Activated naive CD4-positive, alpha-beta T cell treated with anti-CD3 and anti-CD28 coated beads for 36 hours (primary cell): ENCODE measurements around the gene NSMF. TPM values are rescaled to one million over a fixed set of nuclear protein-coding genes. Genes with fewer than 3 reads are reported as not detected.

Experiments used
- CTCF ChIA-PET: fragments of 350-600 bp; sonication (Branson Sonifier 250); formaldehyde crosslinking; loops from one replicate; lab custom pipeline; 2021; ENCODE audit warnings: antibody characterized with exemption; lab: Charles Lee
- DNase-seq: peaks from one replicate; pipeline ENCODE4 v3.0.0-alpha.2; 2020
- H3K27ac Mint-ChIP-seq: one replicate; pipeline ENCODE4 v1.8.0; 2021; ENCODE audit warnings: mild to moderate bottlenecking, mixed read lengths
- H3K27me3 Mint-ChIP-seq: one replicate; pipeline ENCODE4 v1.8.0; 2021; ENCODE audit warnings: low read depth, mixed read lengths
- H3K36me3 Mint-ChIP-seq: one replicate; pipeline ENCODE4 v1.8.0; 2021; ENCODE audit warnings: low read depth, mixed read lengths
- H3K4me1 Mint-ChIP-seq: one replicate; pipeline ENCODE4 v1.8.0; 2021; ENCODE audit warnings: low read depth, mixed read lengths
- H3K4me3 Mint-ChIP-seq: one replicate; pipeline ENCODE4 v1.8.0; 2021; ENCODE audit warnings: mild to moderate bottlenecking, moderate library complexity, mixed read lengths
- H3K9me3 Mint-ChIP-seq: one replicate; pipeline ENCODE4 v1.8.0; 2021; ENCODE audit warnings: mixed read lengths
- intact Hi-C: fragments of 100-400 bp; cut with micrococcal nuclease; formaldehyde crosslinking; loops from one replicate; pipeline ENCODE4 v1.15.1; 2023
- total RNA-seq, 2 experiments: library from RNA; stranded (reverse); gene quantifications; one replicate each; pipeline ENCODE4 v1.2.3, GENCODE V29; 2021

NSMF gene
- total RNA-seq, 2 experiments from 2014 or later = 33.2 to 35.7 TPM

DNA sequence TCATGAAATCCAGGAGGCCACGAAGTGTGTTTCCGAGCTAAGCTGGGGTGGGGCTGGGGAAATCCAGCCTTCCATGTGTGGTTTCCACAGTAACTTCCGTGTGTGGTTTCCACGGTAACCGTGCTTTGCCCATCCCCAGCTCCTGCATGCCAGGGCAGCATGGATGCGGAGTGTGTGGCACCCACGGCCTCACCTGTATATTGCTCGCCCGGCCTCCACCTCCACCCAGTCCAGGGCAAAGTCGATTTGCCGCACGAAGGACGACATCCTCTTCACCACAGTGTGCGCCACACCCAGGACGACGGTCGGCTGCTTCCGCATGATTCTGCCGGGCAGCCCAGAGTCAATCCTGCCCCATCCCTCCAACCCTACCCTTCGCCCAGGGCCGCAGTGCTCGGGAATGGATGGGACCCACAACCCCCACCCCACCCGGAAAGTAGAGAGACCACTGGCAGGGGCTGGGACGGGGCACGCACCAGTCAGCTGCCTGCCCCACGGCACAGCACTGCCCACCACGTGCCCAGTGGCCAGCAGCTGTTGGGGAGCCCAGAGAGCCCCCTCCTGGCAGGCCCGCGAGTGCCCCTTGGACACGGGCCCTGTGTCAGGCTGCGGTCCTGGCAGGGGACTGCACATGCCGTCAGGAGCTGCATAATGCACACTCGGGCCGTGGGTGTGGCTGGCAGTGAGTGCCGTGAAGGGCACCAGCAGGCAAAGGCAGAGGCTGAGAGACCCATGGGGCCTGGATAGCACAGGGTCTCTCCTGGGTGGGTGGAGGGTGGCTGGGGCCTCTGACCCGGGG lies 39.0 kb upstream of the NSMF start:
- H3K36me3 Mint-ChIP-seq = peaks cover 7% of the 10 kb centered on the region
- H3K9me3 Mint-ChIP-seq = peaks cover 7% of the 10 kb centered on the region
- peaks cover 8% of the 10 kb centered on the region for H3K4me1 Mint-ChIP-seq
- DNase-seq = no peak
- CTCF ChIA-PET = no interaction called here
- no peak overlapping the region for H3K27ac Mint-ChIP-seq
- intact Hi-C loops = no loop called here
- no peaks in the 10 kb centered on the region for H3K27me3 Mint-ChIP-seq
- no peak overlapping the region for H3K4me3 Mint-ChIP-seq

GRCh38 chr9:137496601-137497375 lies 37.7 kb upstream of the NSMF start:
- intact Hi-C loops = no loop called here
- Mint-ChIP-seq H3K36me3 (peaks cover 3% of the 10 kb centered on the region), H3K4me1 (peaks cover 5% of the 10 kb centered on the region), H3K27ac (no peak overlapping the region), H3K27me3 (no peaks in the 10 kb centered on the region), H3K4me3 (no peak overlapping the region), H3K9me3 (peaks cover 3% of the 10 kb centered on the region)
- CTCF ChIA-PET = no interaction called here
- DNase-seq = no peak

- H3K36me3 Mint-ChIP-seq = no peaks in the 10 kb centered on the region
- intact Hi-C loops = no loop called here
- H3K9me3 Mint-ChIP-seq = no peaks in the 10 kb centered on the region
- H3K27ac Mint-ChIP-seq = no peak overlapping the region
- DNase-seq = no peak
- H3K4me1 Mint-ChIP-seq = peaks cover 3% of the 10 kb centered on the region
- H3K4me3 Mint-ChIP-seq = no peak overlapping the region
- no peaks in the 10 kb centered on the region for H3K27me3 Mint-ChIP-seq
- CTCF ChIA-PET = no interaction called here
These were observed 35.6 kb upstream of the NSMF start for GRCh38 chr9:137494550-137495351.

- DNase-seq = no peak
- intact Hi-C loops = no loop called here
- no peak overlapping the region for H3K27ac Mint-ChIP-seq
- no peak overlapping the region for H3K4me3 Mint-ChIP-seq
- peaks cover 3% of the 10 kb centered on the region for H3K4me1 Mint-ChIP-seq
- no peaks in the 10 kb centered on the region for H3K36me3 Mint-ChIP-seq
- H3K9me3 Mint-ChIP-seq = no peaks in the 10 kb centered on the region
- no peaks in the 10 kb centered on the region for H3K27me3 Mint-ChIP-seq
- CTCF ChIA-PET = no interaction called here
These were observed 35.0 kb upstream of the NSMF start for GRCh38 chr9:137494104-137494544.

DNA sequence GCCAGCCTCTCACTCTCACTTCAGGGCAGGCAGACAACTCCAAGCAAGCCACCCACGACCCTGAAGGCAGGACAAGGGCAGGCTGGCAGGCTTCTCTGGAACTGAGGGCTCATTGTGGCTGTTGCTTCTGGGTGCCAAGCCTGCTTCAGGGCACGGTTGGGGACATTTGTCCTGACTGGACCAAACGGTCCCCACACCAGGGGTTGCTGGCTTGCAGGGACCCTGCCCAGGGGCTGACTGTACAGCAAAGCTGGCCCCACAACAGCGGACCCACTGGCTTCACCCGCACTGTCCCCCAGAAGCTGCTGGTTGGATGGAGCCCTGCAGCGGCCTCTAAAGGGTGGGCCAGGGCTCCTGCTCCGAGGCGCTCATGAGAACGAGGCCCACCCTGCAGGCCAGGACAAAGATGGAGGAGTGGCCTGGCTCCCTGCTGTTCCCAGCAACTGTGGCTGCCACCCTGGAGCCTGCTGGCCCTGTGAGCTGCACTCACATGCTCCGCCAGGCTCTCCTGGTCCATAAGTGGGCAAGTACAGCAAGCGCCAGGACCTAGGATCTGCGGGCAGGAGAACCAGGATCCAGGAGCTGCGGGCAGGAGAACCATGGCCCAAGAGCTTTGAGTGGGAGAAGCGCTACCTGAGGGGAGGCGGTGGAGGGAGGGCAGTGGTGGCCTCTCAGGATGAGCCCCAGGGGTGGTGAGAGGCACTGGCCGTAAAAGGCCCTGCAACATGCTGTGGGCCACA lies 34.4 kb upstream of the NSMF start:
- intact Hi-C loops = no loop called here
- Mint-ChIP-seq H3K27ac (no peak overlapping the region), H3K4me3 (no peak overlapping the region), H3K36me3 (no peaks in the 10 kb centered on the region), H3K4me1 (peaks cover 3% of the 10 kb centered on the region), H3K27me3 (no peaks in the 10 kb centered on the region), H3K9me3 (no peaks in the 10 kb centered on the region)
- CTCF ChIA-PET = no interaction called here
- no peak for DNase-seq

DNA sequence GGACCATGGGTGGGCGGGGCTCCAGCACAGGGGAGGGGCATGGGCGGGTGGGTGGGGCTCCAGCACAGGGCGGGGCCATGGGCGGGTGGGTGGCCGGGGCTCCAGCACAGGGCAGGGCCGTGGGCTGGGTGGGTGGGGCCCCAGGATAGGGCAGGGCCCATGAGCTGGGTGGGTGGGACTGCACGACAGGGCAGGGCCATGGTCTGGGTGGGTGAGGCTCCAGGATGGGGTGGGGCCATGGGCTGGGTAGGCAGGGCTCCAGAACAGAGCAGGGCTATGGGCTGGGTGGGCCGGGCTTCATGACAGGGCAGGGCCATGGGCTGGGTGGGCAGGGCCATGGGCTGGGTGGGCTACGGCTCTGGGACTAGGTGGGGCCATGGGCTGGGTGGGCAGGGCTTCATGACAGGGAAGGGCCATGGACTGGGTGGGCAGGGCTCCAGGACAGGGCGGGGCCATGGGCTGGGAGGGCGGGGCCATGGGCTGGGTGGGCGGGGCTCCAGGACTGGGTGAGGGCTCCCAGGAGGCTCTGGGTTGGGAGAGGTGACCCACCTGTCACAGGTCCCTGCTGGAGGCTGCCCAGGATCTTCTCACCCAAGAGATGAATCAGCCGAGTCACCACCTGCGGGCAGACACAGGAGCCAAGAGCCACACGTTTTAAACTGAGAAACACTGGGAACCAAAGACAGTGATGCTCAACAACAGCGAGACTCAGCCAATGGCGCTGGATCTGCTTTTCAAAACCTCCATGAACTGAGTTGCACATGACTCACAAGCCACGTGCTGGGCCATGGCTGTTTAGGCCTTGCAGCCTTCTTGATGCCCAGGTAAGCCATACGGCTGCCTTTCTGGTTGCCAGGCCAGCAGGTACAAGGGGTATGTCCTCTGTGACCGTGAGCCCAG lies 33.6 kb upstream of the NSMF start:
- Mint-ChIP-seq H3K4me3 (no peak overlapping the region), H3K27me3 (no peaks in the 10 kb centered on the region), H3K4me1 (peaks cover 3% of the 10 kb centered on the region), H3K9me3 (no peaks in the 10 kb centered on the region), H3K36me3 (no peaks in the 10 kb centered on the region), H3K27ac (no peak overlapping the region)
- CTCF ChIA-PET = no interaction called here
- intact Hi-C loops = no loop called here
- DNase-seq = no peak

GRCh38 chr9:137491735-137492432 lies 32.8 kb upstream of the NSMF start:
- Mint-ChIP-seq H3K4me3 (no peak overlapping the region), H3K27ac (no peak overlapping the region), H3K27me3 (no peaks in the 10 kb centered on the region), H3K36me3 (no peaks in the 10 kb centered on the region), H3K4me1 (peaks cover 3% of the 10 kb centered on the region), H3K9me3 (no peaks in the 10 kb centered on the region)
- CTCF ChIA-PET = no interaction called here
- DNase-seq = no peak
- intact Hi-C loops = no loop called here

DNA sequence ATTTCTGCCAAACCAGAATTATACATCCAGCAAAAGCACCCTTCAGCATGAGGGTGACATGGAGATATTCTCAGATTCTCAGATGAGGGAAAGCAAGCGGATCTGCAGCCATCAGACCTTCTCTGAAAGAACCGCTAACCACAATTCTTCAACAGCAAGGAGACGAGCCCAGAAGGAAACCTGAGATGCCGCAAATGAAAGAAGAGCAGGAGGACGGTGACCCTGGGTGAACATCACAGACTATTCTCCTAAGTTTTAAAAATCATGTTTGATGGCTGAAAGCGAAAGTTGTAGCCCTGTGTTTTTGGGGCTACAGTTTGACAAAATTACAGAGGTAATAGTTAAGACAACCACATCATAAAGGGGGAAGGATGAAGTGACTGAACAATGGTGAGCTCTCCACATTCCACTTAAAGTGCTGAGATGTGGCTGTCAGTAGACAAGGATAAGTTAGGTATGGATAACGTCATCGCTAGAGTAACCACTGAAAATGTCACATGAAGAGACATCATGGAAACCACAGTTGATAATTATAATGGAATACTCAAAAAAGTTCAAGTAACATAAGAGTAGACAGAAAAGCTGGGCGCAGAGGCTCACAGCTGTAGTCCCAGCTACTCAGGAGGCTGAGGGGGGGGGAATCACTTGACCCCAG lies 31.5 kb upstream of the NSMF start:
- Mint-ChIP-seq H3K36me3 (no peaks in the 10 kb centered on the region), H3K4me1 (peaks cover 3% of the 10 kb centered on the region), H3K4me3 (no peak overlapping the region), H3K27me3 (no peaks in the 10 kb centered on the region), H3K9me3 (no peaks in the 10 kb centered on the region), H3K27ac (no peak overlapping the region)
- intact Hi-C loops = no loop called here
- CTCF ChIA-PET = no interaction called here
- DNase-seq = no peak

DNA sequence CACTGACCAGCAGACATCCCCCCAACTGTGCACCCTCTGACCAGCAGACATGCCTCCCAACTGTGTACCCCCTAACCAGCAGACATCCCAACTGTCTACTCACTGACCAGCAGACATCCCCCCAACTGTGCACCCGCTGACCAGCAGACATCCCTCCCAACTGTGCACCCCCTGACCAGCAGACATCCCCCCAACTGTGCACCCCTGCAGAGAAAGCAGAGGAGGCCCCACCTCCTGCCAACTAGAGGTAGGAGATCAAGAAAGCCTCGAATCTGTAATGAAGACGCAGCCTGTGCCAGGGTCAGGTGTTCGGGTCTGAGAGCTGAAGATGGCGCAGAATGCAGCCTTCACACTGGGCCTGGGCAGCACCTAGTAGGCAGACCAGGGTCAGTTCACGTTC lies 29.8 kb upstream of the NSMF start:
- Mint-ChIP-seq H3K9me3 (no peaks in the 10 kb centered on the region), H3K4me3 (no peak overlapping the region), H3K4me1 (no peaks in the 10 kb centered on the region), H3K36me3 (no peaks in the 10 kb centered on the region), H3K27me3 (no peaks in the 10 kb centered on the region), H3K27ac (no peak overlapping the region)
- CTCF ChIA-PET = no interaction called here
- no peak for DNase-seq
- intact Hi-C loops = no loop called here

- no peaks in the 10 kb centered on the region for H3K4me1 Mint-ChIP-seq
- no peaks in the 10 kb centered on the region for H3K9me3 Mint-ChIP-seq
- H3K27ac Mint-ChIP-seq = no peak overlapping the region
- DNase-seq = no peak
- no peaks in the 10 kb centered on the region for H3K27me3 Mint-ChIP-seq
- CTCF ChIA-PET = no interaction called here
- no peaks in the 10 kb centered on the region for H3K36me3 Mint-ChIP-seq
- no peak overlapping the region for H3K4me3 Mint-ChIP-seq
- intact Hi-C loops = no loop called here
These were observed 29.2 kb upstream of the NSMF start for GRCh38 chr9:137488327-137488653.
